ENCODE measurements around the gene COL1A1. TPM values are rescaled to one million over a fixed set of nuclear protein-coding genes. Genes with fewer than 3 reads are reported as not detected.
A peak's percentile ranks its signal among the peaks of the same experiment; 100 is the strongest.

COL1A1 gene
- total RNA-seq, 1 donor from 2014 or later: 1.1 TPM

DNA sequence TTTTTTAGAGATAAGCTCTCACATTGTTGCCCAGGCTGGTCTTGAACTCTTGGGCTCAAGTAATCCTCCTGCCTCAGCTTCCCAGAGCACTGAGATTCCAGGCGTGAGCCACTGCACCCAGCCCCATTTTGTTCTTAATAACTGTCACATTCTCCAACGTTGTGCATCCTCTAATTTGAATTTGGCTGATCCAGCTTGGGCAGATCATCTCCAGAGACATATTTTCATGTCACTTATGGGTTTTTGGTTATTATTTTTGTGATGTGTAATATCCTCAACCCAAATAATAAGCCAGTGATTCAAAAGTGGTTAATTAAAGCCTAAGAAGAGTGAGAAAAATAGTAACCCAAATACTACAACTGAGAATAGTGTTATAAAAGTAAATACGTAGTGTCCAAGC is 16.2 kb upstream of the COL1A1 start:
- Mint-ChIP-seq H3K27ac (peak overlapping the region; percentile 28), H3K4me3 (no peak overlapping the region), H3K4me1 (peaks cover 68% of the 10 kb centered on the region), H3K9me3 (peaks cover 2% of the 10 kb centered on the region), H3K36me3 (no peaks in the 10 kb centered on the region), H3K27me3 (ENCODE audit: insufficient read depth, low read depth) (peaks cover 7% of the 10 kb centered on the region)
- Histone ChIP-seq H3K27ac (no peak overlapping the region), H3K4me3 (no peak overlapping the region), H4K20me1 (ENCODE audit: low read depth) (no peaks in the 10 kb centered on the region), H3K27me3 (no peaks in the 10 kb centered on the region), H3K9ac (no peak overlapping the region), H3F3A (ENCODE audit: low read depth) (peaks cover 20% of the 10 kb centered on the region), H3K36me3 (no peaks in the 10 kb centered on the region), H3K79me2 (ENCODE audit: low read depth) (no peaks in the 10 kb centered on the region), H2AFZ (replicated peaks) (no peak overlapping the region), H3K4me2 (no peak overlapping the region), H3K9me3 (ENCODE audit: low read depth) (no peaks in the 10 kb centered on the region), H3K4me1 (peaks cover 28% of the 10 kb centered on the region)
- TF ChIP-seq EZH2phosphoT487 (IDR thresholded peaks at IDR 0.05) (no peak), EZH2 (IDR thresholded peaks at IDR 0.05) (no peak)
- TF ChIP-seq, protein P1, sequence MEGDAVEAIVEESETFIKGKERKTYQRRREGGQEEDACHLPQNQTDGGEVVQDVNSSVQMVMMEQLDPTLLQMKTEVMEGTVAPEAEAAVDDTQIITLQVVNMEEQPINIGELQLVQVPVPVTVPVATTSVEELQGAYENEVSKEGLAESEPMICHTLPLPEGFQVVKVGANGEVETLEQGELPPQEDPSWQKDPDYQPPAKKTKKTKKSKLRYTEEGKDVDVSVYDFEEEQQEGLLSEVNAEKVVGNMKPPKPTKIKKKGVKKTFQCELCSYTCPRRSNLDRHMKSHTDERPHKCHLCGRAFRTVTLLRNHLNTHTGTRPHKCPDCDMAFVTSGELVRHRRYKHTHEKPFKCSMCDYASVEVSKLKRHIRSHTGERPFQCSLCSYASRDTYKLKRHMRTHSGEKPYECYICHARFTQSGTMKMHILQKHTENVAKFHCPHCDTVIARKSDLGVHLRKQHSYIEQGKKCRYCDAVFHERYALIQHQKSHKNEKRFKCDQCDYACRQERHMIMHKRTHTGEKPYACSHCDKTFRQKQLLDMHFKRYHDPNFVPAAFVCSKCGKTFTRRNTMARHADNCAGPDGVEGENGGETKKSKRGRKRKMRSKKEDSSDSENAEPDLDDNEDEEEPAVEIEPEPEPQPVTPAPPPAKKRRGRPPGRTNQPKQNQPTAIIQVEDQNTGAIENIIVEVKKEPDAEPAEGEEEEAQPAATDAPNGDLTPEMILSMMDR (IDR thresholded peaks at IDR 0.05): no peak
- no peak for DNase-seq (ENCODE audit: low spot score)

DNA sequence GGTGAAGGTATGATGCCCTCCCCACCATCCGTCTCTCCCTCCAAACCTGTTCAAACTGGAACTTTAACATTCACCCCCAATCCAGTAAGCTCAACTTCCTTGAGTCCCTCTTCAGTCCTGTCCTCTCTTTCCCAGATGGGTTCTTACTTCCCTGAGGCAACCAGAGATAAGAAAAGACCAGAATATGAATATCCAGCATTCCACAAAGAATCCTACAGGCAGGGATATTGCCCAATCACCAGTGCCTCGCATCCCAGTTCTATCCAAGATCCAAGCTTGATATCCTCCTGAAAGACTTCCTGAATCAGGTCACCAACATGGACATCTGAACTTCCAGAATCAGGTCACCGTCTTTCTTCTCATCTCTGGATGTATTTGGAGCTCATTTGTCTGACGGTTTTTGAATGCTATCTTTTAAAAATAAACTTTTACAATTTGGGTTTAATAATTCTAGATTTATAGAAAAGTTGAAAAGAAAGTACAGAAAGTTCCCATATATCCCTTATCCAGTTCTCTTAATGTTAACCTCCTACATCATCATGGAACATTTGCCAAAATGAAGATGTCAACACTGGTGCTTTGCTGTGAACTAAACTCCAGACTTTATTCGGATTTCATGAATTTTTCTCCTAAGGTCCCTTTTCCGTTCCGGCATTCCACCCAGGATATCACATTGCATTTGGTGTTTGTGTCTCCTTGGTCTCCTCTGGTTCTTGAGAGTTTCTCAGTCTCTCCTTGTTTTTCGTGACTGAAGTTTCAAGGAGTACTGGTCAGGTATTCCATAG is 13.7 kb upstream of the COL1A1 start:
- H3K4me2 ChIP-seq: no peak overlapping the region
- peaks cover 10% of the 10 kb centered on the region for H3K27me3 ChIP-seq
- no peak overlapping the region for H2AFZ ChIP-seq (replicated peaks)
- H3K27ac Mint-ChIP-seq: peak overlapping the region; percentile 38
- H3K9me3 Mint-ChIP-seq: peaks cover 2% of the 10 kb centered on the region
- H4K20me1 ChIP-seq (ENCODE audit: low read depth): no peaks in the 10 kb centered on the region
- H3K27me3 Mint-ChIP-seq (ENCODE audit: insufficient read depth, low read depth): peaks cover 11% of the 10 kb centered on the region
- H3K9ac ChIP-seq: no peak overlapping the region
- H3K79me2 ChIP-seq (ENCODE audit: low read depth): no peaks in the 10 kb centered on the region
- no peak overlapping the region for H3K4me3 Mint-ChIP-seq
- H3K4me1 Mint-ChIP-seq: peaks cover 73% of the 10 kb centered on the region
- no peak overlapping the region for H3K27ac ChIP-seq
- DNase-seq (ENCODE audit: low spot score): no peak
- H3K36me3 Mint-ChIP-seq: no peaks in the 10 kb centered on the region
- H3K4me1 ChIP-seq: peaks cover 33% of the 10 kb centered on the region
- H3K4me3 ChIP-seq: no peak overlapping the region
- H3F3A ChIP-seq (ENCODE audit: low read depth): peaks cover 21% of the 10 kb centered on the region
- no peaks in the 10 kb centered on the region for H3K36me3 ChIP-seq
- TF ChIP-seq EZH2phosphoT487 (IDR thresholded peaks at IDR 0.05) (no peak), EZH2 (IDR thresholded peaks at IDR 0.05) (no peak)
- TF ChIP-seq, protein P1 (IDR thresholded peaks at IDR 0.05): no peak
- H3K9me3 ChIP-seq (ENCODE audit: low read depth): no peaks in the 10 kb centered on the region

DNA sequence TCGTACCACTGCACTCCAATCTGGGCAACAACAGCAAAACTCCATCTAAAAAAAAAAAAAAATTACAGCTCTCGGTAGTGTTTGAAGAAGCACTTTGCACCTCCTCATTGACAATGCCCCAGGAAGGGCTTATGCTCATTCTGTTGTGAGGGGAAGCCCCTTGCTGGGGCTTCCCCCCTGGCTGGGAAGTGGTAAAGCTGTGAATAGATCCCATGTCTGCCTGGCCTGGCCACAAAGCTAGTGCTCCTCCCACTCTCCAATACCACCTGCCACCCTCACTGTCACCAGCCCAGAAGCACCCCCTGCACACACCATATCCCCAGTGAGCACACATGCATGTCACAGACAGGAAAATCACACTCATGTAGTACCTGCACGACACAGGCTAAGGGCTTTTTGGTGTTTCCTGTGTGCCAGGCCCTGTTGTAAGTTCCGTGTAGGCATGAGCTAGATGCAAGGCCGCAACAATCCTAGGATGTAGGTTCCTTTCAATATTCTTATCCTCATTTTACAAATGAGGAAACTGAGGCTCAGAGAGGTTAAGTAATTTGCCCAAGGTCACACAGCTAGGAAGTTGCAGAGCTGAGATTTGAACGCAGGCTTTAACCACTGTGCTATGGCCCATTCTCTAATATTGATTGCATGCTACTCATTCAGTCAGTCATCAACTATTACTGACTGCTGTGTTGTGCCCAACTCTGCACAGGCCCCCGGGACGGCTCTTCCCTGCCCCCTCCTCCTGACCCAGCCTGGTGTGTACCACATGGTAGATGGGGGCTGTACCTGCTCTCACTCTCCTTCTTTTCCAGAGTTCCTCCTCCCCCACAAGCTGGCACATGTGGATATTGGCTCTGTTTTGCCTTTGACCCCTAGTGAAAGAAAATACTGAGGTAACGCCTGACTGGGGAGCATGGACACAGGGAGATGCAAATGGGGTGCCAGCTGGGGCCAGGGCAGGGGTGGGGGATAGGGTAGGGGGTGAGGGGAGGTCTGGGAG is 11.9 kb upstream of the COL1A1 start:
- Histone ChIP-seq H3K4me3 (no peak overlapping the region), H3K27ac (no peak overlapping the region), H3K4me2 (peak overlapping the region; percentile 21), H4K20me1 (ENCODE audit: low read depth) (no peaks in the 10 kb centered on the region), H3K27me3 (peaks cover 10% of the 10 kb centered on the region), H3K36me3 (no peaks in the 10 kb centered on the region), H3F3A (ENCODE audit: low read depth) (peaks cover 3% of the 10 kb centered on the region), H3K9ac (no peak overlapping the region), H3K4me1 (peaks cover 24% of the 10 kb centered on the region), H3K79me2 (ENCODE audit: low read depth) (no peaks in the 10 kb centered on the region), H2AFZ (replicated peaks) (no peak overlapping the region), H3K9me3 (ENCODE audit: low read depth) (no peaks in the 10 kb centered on the region)
- H3K27me3 Mint-ChIP-seq (ENCODE audit: insufficient read depth, low read depth): peaks cover 13% of the 10 kb centered on the region
- TF ChIP-seq EZH2 (IDR thresholded peaks at IDR 0.05): no peak
- TF ChIP-seq, protein P1 (IDR thresholded peaks at IDR 0.05): peak; percentile 37
- peak overlapping the region; percentile 52 for H3K4me3 Mint-ChIP-seq
- H3K36me3 Mint-ChIP-seq: no peaks in the 10 kb centered on the region
- peak; percentile 71 for DNase-seq (ENCODE audit: low spot score)
- H3K27ac Mint-ChIP-seq: peak overlapping the region; percentile 21
- H3K9me3 Mint-ChIP-seq: peaks cover 2% of the 10 kb centered on the region
- peaks cover 71% of the 10 kb centered on the region for H3K4me1 Mint-ChIP-seq

Data from neural progenitor cell (in vitro differentiated cells).